GM12891 (cell line): Measurements from ENCODE around the gene CRMP1.

Source experiments
- POLR2A ChIP-seq: IDR thresholded peaks from 2 replicates; pipeline ENCODE4 v1.6.1; 2011; ENCODE audit warnings: low read depth, low read length, control low read depth
- POLR2AphosphoS5 ChIP-seq: IDR thresholded peaks from 2 replicates; pipeline ENCODE4 v1.6.1; 2011; ENCODE audit warnings: low read depth, low read length, control low read depth
- SPI1 ChIP-seq: IDR thresholded peaks from 2 replicates; pipeline ENCODE4 v1.6.1; 2011; ENCODE audit warnings: low read depth, low read length, control low read depth
- TAF1 ChIP-seq: IDR thresholded peaks from 2 replicates; pipeline ENCODE4 v1.6.1; 2011; ENCODE audit warnings: low read depth, low read length, control low read depth

DNA sequence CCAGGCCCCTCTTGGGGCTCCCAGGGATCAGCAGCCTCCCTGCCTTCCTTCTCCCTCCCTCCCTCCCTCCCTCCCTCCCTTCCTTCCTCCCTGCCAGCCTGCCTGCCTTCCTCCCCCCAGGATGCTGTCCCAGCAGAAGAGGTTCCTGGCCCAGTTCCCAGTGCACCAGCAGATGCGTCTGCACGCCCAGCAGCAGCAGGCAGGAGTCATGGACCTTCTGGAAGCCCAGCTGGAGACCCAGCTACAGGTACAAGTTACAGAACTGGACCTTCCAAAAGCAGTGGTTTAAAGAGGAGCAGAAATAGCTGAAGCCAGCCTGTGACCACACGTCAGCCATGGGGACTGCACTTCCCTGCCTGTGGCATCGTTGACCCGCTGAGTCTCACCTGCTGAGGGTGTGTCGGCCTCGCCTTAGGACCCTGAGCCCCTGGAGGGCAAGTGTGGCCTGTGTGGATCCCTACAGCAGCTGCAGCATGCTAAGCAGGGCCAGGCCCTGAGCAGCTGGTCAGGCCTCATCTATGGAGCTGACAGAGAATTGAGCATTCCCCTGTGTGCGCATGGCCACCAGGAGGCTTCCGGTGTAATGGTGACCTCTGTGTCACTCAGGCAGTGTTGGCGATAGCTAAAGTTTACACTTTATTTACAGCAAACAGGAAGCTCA, 84.7 kb downstream of the CRMP1 start:
- TF ChIP-seq POLR2AphosphoS5 (no peak), POLR2A (no peak), TAF1 (no peak), SPI1 (no peak)
